ENCODE data around the gene ZNF219.

Gene ZNF219

GRCh38 chr14:21071225-21072030 is 27.0 kb downstream of the ZNF219 start:
- DNase-seq (ENCODE audit: low spot score), result peak; percentile 92
- in situ Hi-C loops (cut with MboI; ENCODE audit: low sequenced_read_pairs, unreplicated experiment), result no loop called here
- no peak for TF ChIP-seq CTCF (IDR thresholded peaks at IDR 0.05; ENCODE audit: borderline replicate concordance, control extremely low read depth, extremely low read depth, insufficient read depth, missing control alignments)

- DNase-seq (ENCODE audit: low spot score), result peak; percentile 61
- in situ Hi-C loops (cut with MboI; ENCODE audit: low sequenced_read_pairs, unreplicated experiment), result no loop called here
- TF ChIP-seq CTCF (IDR thresholded peaks at IDR 0.05; ENCODE audit: borderline replicate concordance, control extremely low read depth, extremely low read depth, insufficient read depth, missing control alignments), result no peak
These were observed 27.7 kb downstream of the ZNF219 start for GRCh38 chr14:21070610-21071224.

GRCh38 chr14:21070083-21070609 is 28.3 kb downstream of the ZNF219 start, which contains the start of gene ARHGEF40:
Gene ARHGEF40 (plus strand): TSS chr14:21070304. CDS start chr14:21070397, 93 bp downstream.
- peak; percentile 62 for DNase-seq (ENCODE audit: low spot score)
- in situ Hi-C loops (cut with MboI; ENCODE audit: low sequenced_read_pairs, unreplicated experiment), result no loop called here
- no peak for TF ChIP-seq CTCF (IDR thresholded peaks at IDR 0.05; ENCODE audit: borderline replicate concordance, control extremely low read depth, extremely low read depth, insufficient read depth, missing control alignments)

- TF ChIP-seq CTCF (IDR thresholded peaks at IDR 0.05; ENCODE audit: borderline replicate concordance, control extremely low read depth, extremely low read depth, insufficient read depth, missing control alignments), result no peak
- in situ Hi-C loops (cut with MboI; ENCODE audit: low sequenced_read_pairs, unreplicated experiment), result no loop called here
These were observed 28.9 kb downstream of the ZNF219 start for GRCh38 chr14:21069388-21070082.

GRCh38 chr14:21068521-21069387 is 29.7 kb downstream of the ZNF219 start:
- DNase-seq (ENCODE audit: low spot score), result peak; percentile 74
- in situ Hi-C loops (cut with MboI; ENCODE audit: low sequenced_read_pairs, unreplicated experiment), result no loop called here
- no peak for TF ChIP-seq CTCF (IDR thresholded peaks at IDR 0.05; ENCODE audit: borderline replicate concordance, control extremely low read depth, extremely low read depth, insufficient read depth, missing control alignments)

More at GRCh38 chr14:21069388-21070082, 28.9 kb downstream of the ZNF219 start:
- DNase-seq (ENCODE audit: low spot score), result peak; percentile 36

All from GM13976 (cell line).